OCI-LY3 (cell line): ENCODE measurements around the gene RHOD.

Experiments
- EZH2phosphoT487 ChIP-seq: fragments of 200-600 bp; shearing (Covaris generic); IDR thresholded peaks from 2 replicates; pipeline ENCODE4 v1.6.1; 2018; ENCODE audit warnings: antibody characterized with exemption, mixed run types, low read depth
- TF ChIP-seq, protein P1 (sequence below): fragments of 200-600, 300-600 bp; sonication (generic); IDR thresholded peaks from 2 replicates; pipeline ENCODE4 v1.5.1; 2014; ENCODE audit warnings: antibody characterized with exemption, low read length, low read depth

GRCh38 chr11:67059671-67060070, 3.0 kb downstream of the RHOD start:
- TF ChIP-seq, protein P1, sequence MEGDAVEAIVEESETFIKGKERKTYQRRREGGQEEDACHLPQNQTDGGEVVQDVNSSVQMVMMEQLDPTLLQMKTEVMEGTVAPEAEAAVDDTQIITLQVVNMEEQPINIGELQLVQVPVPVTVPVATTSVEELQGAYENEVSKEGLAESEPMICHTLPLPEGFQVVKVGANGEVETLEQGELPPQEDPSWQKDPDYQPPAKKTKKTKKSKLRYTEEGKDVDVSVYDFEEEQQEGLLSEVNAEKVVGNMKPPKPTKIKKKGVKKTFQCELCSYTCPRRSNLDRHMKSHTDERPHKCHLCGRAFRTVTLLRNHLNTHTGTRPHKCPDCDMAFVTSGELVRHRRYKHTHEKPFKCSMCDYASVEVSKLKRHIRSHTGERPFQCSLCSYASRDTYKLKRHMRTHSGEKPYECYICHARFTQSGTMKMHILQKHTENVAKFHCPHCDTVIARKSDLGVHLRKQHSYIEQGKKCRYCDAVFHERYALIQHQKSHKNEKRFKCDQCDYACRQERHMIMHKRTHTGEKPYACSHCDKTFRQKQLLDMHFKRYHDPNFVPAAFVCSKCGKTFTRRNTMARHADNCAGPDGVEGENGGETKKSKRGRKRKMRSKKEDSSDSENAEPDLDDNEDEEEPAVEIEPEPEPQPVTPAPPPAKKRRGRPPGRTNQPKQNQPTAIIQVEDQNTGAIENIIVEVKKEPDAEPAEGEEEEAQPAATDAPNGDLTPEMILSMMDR = no peak
- no peak for TF ChIP-seq EZH2phosphoT487
